Fibroblast of skin of back (primary cell): ENCODE data around the gene ENO2.

Experiments used
- DNase-seq: peaks from one replicate; pipeline ENCODE4 v3.0.0-alpha.2; 2013

The ENO2 gene

GRCh38 chr12:6950811-6951540 lies 36.6 kb downstream of the ENO2 start, which contains the start of gene PTPN6:
PTPN6 (plus strand) TSS chr12:6951356; CDS start chr12:6951513, 157 bp downstream.
- no peak for DNase-seq

DNA sequence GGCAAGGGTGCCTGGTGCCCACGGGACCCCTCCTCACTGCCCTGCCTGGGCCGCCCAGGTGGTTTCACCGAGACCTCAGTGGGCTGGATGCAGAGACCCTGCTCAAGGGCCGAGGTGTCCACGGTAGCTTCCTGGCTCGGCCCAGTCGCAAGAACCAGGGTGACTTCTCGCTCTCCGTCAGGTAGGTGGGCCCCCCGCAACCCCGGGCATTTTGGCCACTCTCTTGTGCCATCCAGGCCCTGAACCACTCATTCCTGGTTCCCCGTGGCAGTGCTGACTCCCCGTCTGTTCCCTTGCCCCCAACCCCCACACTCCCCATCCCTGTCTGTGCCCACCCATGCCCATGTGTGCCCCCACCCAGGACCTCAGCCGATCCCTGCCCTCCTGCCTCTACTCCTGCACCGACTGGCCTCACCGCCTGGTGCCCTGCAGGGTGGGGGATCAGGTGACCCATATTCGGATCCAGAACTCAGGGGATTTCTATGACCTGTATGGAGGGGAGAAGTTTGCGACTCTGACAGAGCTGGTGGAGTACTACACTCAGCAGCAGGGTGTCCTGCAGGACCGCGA lies 37.3 kb downstream of the ENO2 start:
- DNase-seq = no peak

GRCh38 chr12:6952121-6952862 lies 37.9 kb downstream of the ENO2 start:
- no peak for DNase-seq

DNA sequence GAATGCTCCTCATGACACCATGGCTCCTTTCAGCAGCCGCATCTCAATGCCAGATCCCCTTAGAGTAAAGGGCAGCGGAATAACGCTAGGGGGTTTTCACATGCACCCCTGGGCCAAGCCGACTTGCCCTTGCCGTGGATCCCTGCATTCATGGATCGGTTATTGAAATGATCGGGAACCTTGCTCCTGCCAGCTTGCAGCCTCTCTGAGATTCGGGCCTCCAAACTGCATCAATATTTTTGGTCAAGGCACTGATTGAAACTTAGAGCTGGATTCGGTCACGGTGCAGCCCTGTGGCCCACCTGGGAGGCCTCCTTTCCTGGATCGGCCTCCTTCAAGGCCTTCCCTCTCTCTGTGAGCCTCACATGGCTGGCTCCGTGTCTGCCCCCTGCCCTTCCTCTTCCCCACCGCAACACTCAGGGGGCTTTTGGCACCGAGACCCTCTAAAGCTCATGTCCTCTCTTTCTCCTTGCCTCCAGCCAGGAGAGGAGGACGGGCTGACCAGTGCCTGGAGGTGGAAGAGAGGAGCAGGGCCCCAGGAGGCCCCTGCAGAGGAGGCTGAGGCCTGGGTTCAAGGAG lies 38.6 kb downstream of the ENO2 start:
- no peak for DNase-seq

- peak; percentile 65 for DNase-seq
Measured at GRCh38 chr12:6953442-6954315, 39.3 kb downstream of the ENO2 start.

GRCh38 chr12:6954316-6955107 lies 40.1 kb downstream of the ENO2 start:
- no peak for DNase-seq

DNA sequence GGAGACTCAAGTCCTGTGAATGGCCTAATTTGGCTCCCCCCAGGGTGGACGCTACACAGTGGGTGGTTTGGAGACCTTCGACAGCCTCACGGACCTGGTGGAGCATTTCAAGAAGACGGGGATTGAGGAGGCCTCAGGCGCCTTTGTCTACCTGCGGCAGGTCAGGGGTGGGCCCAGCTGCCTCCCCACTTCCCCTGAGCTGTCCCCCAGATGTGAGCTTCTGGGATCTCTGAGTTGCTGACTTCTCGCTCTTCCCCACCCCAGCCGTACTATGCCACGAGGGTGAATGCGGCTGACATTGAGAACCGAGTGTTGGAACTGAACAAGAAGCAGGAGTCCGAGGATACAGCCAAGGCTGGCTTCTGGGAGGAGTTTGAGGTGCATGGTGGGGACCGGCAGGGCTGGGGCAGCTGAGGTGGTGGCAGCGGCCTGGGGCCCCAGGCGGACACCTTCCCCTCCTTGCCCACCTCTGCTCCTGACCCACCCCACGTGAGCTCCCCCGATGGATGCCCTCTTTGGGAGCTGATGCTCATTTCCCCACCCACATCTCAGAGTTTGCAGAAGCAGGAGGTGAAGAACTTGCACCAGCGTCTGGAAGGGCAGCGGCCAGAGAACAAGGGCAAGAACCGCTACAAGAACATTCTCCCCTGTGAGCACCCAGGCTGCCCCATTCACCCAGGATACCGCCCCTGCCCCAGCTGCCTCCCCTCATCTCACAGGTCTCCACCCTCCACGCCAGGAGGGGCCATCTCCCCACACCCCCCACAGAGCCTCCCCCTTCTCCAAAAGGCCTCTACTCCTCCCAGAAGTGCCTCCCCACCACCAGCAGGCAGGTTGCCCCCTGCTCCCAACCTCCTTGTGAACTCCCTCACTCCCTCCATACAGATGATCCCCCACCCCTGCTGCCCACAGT lies 41.0 kb downstream of the ENO2 start:
- no peak for DNase-seq

GRCh38 chr12:6956021-6956727 lies 41.8 kb downstream of the ENO2 start:
- DNase-seq = no peak

- no peak for DNase-seq
Measured at GRCh38 chr12:6957151-6957701, 42.8 kb downstream of the ENO2 start.

DNA sequence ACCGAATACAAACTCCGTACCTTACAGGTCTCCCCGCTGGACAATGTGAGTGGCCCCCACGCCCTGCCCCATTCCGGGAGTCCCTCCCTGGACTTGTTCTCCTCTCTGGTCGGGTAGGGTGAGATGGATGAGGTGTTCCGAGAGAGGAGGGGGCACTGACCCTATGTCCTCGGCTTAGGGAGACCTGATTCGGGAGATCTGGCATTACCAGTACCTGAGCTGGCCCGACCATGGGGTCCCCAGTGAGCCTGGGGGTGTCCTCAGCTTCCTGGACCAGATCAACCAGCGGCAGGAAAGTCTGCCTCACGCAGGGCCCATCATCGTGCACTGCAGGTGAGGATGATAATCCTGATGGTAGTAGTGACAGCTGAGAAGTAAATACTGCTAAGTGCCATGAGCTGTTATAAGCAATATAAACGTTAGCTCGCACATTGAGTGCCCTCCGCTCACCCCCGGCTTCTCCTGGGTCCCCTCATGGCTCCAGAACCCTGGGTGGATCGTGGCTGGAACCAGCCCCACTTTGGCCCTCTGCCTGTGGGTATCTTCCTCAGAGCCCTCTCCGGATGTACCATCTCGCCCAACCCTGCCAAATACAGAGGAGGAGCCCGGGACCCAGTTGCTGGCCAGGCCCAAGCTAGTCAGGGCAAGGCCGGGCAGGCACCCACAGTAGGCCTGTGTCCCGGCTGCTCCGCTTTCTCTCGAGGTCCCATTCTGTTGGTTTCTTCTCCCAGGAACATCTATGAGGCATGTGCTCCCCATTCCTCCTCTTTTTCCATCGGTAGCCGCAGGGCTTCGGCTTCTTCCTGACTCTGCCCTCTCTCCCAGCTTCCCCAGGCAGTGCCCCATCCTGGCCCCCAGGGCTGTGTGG lies 43.6 kb downstream of the ENO2 start:
- DNase-seq = no peak

GRCh38 chr12:6958609-6959057 lies 44.3 kb downstream of the ENO2 start:
- no peak for DNase-seq

DNA sequence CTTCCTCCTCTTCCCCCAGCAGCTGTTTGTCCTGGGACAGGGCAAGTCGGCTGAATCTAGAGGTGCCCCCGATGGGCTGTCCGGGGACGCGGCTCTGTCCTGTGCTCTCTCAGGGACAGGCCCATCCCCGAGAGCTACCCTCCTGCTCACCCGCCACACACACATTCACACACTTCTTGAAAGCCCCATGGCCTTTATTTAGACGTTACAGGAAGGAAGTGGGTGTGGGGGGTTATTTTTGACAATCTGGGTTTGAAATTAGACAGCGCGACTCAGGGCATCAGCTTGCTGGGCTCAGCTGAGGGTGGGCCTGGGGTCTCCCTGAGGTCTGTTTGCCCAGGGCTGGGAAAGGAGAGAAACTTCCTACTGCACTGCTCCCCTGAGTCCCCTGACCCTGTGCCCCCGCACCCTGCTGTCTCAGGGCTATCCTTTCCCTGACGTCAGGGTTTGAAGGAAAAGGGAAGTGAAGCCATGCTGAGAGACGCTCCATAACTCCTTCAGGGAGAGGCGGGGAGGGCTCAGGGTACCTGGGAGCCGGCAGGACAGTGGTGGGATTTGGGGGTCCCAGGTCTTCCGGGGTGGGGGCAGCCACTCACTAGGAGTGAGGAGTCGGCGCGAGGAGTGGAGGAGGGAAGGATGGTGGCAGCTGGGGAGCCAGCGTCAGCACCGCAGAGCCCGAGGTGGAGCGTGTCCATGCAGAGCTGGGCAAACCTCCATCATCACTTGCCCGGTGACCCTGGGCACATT lies 44.9 kb downstream of the ENO2 start:
- DNase-seq = no peak

DNA sequence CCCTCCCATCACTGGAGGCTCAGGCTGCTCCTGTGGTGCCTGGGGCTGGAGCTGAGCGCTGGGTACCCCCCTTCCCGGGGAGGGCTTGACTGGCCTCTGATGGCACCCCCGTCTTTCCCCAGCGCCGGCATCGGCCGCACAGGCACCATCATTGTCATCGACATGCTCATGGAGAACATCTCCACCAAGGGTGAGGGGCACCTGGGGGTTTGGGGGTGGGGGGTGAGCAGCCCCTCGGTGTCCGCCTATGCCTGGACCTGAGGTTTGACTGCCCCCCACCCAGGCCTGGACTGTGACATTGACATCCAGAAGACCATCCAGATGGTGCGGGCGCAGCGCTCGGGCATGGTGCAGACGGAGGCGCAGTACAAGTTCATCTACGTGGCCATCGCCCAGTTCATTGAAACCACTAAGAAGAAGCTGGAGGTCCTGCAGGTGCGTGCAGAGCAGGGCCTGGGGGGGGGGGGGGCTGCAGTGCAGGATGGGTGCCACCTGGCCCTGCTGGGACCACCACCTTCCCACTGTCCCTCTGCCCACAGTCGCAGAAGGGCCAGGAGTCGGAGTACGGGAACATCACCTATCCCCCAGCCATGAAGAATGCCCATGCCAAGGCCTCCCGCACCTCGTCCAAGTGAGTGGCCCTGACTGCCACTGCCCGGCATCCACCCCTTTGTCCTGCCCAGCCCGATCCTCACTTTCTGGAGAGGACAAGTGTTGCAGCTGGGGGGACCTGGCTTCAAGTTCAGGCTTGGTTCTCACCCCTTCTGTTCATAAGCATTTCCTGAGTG lies 45.6 kb downstream of the ENO2 start:
- DNase-seq = no peak

DNA sequence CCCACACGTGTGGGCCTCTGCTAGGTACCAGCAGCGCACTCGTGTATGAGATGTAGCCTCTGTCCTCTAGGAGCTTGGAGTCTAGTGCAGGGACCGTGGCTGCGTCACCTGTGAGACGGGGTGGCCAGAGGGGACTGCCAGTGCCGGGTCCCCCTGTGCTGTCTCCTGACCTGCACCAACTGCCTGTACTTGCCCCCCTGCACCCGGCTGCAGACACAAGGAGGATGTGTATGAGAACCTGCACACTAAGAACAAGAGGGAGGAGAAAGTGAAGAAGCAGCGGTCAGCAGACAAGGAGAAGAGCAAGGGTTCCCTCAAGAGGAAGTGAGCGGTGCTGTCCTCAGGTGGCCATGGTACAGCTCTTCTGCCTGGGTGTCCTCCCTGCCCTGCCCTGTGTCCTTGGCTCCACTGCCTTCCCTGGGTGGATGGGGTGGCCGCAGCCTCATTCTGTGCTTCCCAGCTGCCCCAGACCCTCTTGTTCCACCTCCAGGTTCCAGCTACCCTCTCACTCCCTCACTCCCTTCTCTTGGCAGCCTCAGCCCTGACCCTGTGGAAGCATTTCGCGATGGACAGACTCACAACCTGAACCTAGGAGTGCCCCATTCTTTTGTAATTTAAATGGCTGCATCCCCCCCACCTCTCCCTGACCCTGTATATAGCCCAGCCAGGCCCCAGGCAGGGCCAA lies 46.4 kb downstream of the ENO2 start:
- DNase-seq = peak; percentile 34

GRCh38 chr12:6961278-6961694 lies 46.9 kb downstream of the ENO2 start:
- peak; percentile 19 for DNase-seq

DNA sequence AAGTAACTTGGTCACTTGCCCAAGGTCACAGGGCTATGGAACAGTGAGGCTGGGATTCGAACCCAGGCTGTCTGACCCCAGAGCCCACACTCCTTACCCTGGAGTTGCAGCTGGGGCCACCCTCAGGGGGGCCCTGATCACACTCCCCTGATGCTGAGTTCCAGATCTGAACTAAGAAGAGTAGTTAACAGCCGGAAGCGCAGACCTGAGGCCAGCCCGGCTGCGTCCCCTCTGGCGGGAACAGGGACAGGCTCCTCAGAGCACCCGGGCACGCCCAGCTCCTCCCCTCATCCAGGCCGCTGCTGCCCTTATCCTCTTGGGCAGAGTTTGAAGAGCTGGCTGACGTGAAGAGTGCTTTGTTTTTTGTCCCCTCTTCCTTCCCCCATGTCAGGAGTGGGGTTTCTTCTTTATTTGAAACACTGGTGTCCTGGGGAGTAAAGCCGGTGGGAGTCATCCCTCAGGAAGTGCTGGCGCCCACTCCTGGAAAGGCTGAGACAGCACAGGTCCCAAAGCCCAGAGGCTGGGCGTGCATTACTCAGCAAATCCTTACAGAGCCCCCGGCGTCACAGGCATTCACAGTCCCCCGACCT lies 47.4 kb downstream of the ENO2 start:
- DNase-seq = peak; percentile 87
